ENCODE data around the gene NEUROD2. TPM values are rescaled to one million over a fixed set of nuclear protein-coding genes. Genes with fewer than 3 reads are reported as not detected.

The NEUROD2 gene
- total RNA-seq, 6 donors from 2014 or later, result not detected

DNA sequence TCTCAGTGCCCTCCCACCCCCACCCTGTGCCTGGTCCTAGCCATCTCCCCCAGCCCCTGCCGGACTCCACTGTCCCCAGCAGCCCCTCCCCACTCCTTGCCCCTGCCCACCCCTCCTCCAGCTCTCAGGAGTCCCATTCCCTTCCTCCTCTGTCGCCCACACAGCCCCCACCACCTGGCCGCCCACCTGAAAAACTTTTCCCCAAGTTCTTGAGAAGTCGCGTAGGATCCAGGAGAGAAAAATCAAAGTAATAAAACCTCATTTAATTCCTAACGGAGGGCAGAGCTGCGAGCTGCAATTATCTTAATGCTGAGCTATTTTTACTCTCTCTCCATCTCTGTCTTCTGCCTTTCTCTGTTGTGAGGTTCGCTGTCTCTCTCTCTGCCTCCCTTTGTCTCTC lies 16.6 kb upstream of the NEUROD2 start:
- 79 to 82% methylated on average over 8 of the region's 8 CpGs for WGBS, 2 donors
- H3K4me1 ChIP-seq, result peaks cover 11 to 35% (median 25%) of the 10 kb centered on the region in 4 donors
- H3K4me3 ChIP-seq, result no peak overlapping the region
- TF ChIP-seq, protein P1, sequence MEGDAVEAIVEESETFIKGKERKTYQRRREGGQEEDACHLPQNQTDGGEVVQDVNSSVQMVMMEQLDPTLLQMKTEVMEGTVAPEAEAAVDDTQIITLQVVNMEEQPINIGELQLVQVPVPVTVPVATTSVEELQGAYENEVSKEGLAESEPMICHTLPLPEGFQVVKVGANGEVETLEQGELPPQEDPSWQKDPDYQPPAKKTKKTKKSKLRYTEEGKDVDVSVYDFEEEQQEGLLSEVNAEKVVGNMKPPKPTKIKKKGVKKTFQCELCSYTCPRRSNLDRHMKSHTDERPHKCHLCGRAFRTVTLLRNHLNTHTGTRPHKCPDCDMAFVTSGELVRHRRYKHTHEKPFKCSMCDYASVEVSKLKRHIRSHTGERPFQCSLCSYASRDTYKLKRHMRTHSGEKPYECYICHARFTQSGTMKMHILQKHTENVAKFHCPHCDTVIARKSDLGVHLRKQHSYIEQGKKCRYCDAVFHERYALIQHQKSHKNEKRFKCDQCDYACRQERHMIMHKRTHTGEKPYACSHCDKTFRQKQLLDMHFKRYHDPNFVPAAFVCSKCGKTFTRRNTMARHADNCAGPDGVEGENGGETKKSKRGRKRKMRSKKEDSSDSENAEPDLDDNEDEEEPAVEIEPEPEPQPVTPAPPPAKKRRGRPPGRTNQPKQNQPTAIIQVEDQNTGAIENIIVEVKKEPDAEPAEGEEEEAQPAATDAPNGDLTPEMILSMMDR (IDR thresholded peaks at IDR 0.05), result no peak
- TF ChIP-seq POLR2AphosphoS5 (IDR thresholded peaks at IDR 0.05) (no peak), EP300 (IDR thresholded peaks at IDR 0.05) (no peak), POLR2A (IDR thresholded peaks at IDR 0.05) (no peak)
- H3K27ac ChIP-seq, result no peak overlapping the region
- H3K9me3 ChIP-seq, result no peaks in the 10 kb centered on the region
- ATAC-seq (ENCODE audit: low FRiP score in 2 of 2), result no peak
- H3K36me3 ChIP-seq, result no peaks in the 10 kb centered on the region
- DNase-seq, result no peak
- peaks cover 4 to 17% (median 14%) of the 10 kb centered on the region in 4 donors for H3K27me3 ChIP-seq

DNA sequence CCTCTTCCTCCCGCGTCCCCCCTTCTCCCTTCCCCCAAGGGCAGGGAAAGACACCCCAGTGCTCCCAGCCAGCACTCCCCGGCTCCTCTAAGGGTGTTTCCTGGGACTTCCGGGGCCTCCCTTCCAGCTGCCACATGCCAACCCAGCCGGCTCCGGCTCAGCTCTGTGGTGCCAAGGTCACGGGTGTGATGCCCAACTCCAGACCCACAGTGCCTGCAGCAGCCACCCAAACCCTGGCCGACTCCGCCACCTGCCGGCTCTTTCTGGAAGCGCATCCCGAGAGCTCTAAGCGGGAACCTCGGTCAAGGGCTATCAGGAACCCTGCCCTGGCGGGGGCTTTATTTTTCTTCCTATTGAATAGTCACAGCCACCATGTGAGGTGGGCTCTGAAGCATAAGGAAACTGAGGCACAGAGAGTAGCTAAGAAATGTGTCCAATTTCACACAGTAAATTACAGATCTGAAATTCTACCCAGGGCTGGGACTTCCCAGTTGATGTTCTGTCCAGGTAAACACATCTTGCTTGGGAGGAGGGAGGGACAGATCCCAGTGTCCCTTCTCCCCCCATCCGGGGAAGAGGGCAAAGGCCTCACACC lies 15.7 kb upstream of the NEUROD2 start:
- H3K36me3 ChIP-seq, result no peaks in the 10 kb centered on the region
- no peak overlapping the region for H3K4me3 ChIP-seq
- TF ChIP-seq POLR2AphosphoS5 (IDR thresholded peaks at IDR 0.05), result no peak
- no peak for TF ChIP-seq EP300 (IDR thresholded peaks at IDR 0.05)
- TF ChIP-seq, protein P1 (IDR thresholded peaks at IDR 0.05), result peak; percentile 86 to 96 (median 94)
- WGBS, 2 donors, result 4 to 16% methylated on average over 5 to 16 of the region's 16 CpGs
- H3K27me3 ChIP-seq, result peaks cover 4 to 22% (median 14%) of the 10 kb centered on the region in 4 donors
- H3K4me1 ChIP-seq, result peaks cover 13 to 37% (median 28%) of the 10 kb centered on the region in 4 donors
- H3K9me3 ChIP-seq, result no peaks in the 10 kb centered on the region
- DNase-seq (peak; percentile 91 to 94), ATAC-seq (ENCODE audit: low FRiP score in 2 of 2) (peak; percentile 82 to 84)
- no peak overlapping the region for H3K27ac ChIP-seq

DNA sequence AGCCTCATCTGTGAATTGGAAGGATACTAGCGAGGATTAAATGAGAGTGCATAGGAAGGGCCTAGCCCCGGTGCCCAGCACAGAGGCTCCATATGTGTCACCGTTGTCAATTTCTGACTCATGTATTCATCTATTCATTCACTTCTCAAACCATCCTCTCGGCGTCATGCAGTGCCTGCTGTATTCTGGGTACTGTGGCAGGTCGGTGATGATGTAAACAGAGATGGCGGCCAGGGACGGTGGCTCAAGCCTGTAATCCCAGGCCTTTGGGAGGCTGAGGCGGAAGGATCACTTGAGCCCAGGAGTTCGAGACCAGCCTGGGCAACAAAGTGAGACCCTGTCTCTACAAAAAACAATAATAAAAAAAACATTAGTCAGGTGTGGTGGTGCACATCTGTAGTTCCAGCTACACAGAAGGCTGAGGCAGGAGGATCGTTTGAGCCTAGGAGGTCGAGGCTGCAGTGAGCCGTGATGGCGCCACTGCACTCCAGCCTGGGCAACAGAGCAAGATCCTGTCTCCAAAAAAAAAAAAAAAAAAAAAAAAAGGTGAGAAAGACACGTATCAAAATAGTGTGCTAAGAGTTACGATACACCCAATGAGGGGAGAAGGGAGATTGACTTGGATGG lies 14.8 kb upstream of the NEUROD2 start:
- Histone ChIP-seq H3K27me3 (peaks cover 0 to 19% (median 10%) of the 10 kb centered on the region in 4 donors), H3K4me3 (peak overlapping the region in 1 of 4 donors; percentile 1), H3K4me1 (peaks cover 19 to 39% (median 31%) of the 10 kb centered on the region in 4 donors), H3K36me3 (no peaks in the 10 kb centered on the region), H3K27ac (no peak overlapping the region), H3K9me3 (no peaks in the 10 kb centered on the region)
- WGBS, 2 donors, result 51 to 53% methylated on average over 14 to 16 of the region's 16 CpGs
- DNase-seq (no peak), ATAC-seq (ENCODE audit: low FRiP score in 2 of 2) (no peak)
- TF ChIP-seq POLR2A (IDR thresholded peaks at IDR 0.05), result no peak
- TF ChIP-seq, protein P1 (IDR thresholded peaks at IDR 0.05), result no peak
- no peak for TF ChIP-seq EP300 (IDR thresholded peaks at IDR 0.05)
- no peak for TF ChIP-seq POLR2AphosphoS5 (IDR thresholded peaks at IDR 0.05)

DNA sequence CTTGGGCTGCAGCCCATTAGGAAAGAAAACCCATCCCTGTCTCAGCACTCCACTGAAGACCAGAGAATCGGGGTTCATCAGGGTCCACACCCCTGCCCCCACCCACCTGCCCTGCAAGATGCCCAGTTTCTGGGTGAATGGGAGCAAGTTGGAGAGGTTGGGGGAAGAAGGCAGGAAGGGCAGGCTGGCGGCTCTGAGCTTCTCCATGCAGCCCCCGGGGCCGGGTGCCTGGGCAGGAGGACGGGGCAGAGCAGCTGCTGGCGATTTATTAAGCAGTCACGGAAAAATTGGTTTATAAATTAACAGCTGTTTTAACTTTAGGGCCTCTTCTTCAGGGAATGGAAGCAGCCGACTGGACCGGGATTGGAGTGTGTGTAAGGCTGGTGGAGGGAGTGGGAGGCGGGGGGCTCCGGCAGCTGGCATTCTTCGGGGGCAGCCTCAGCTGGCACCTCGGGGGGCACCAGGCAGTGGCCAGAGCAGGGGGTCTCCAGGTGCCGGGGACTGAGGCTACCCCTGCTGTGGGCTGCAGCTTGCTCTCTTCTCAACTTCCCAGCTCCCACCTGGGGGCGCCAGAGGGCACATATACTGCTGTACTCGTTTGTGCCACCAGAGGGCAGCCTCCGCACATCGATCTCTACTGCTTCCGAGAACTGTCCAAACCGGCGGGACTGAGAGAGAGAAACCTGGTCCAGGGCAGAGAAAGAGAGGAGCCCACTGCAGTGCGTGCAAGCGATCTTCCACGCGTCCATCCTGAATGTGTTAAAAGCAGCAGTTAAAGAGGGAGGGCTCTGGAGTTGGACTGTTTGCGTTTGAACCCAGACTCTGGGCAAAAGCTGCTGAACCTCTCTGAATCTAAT lies 14.0 kb upstream of the NEUROD2 start:
- Histone ChIP-seq H3K4me1 (peaks cover 19 to 37% (median 28%) of the 10 kb centered on the region in 4 donors), H3K27ac (no peak overlapping the region), H3K4me3 (peak overlapping the region in 1 of 4 donors; percentile 1), H3K27me3 (peaks cover 0 to 12% (median 5%) of the 10 kb centered on the region in 4 donors), H3K36me3 (no peaks in the 10 kb centered on the region), H3K9me3 (no peaks in the 10 kb centered on the region)
- TF ChIP-seq, protein P1 (IDR thresholded peaks at IDR 0.05), result peak; percentile 98 to 100 (median 100)
- TF ChIP-seq POLR2A (IDR thresholded peaks at IDR 0.05) (no peak), EP300 (IDR thresholded peaks at IDR 0.05) (no peak), POLR2AphosphoS5 (IDR thresholded peaks at IDR 0.05) (peak in 1 of 2 donors; percentile 10)
- WGBS, 2 donors, result 12 to 24% methylated on average over 13 to 26 of the region's 26 CpGs
- DNase-seq, result peak; percentile 81 to 95
- ATAC-seq (ENCODE audit: low FRiP score in 2 of 2), result peak; percentile 90 to 94
